ENCODE data around the gene BICRA. TPM values are rescaled to one million over a fixed set of nuclear protein-coding genes. Genes with fewer than 3 reads are reported as not detected.
A peak's percentile ranks its signal among the peaks of the same experiment; 100 is the strongest.
"Not testable (repeated sequence)": the region's sequence is repeated elsewhere in the genome, so short reads cannot be mapped to it uniquely, and the experiment has no call there.

Gene BICRA
- total RNA-seq, 1 experiment from 2014 or later = 29.3 TPM

DNA sequence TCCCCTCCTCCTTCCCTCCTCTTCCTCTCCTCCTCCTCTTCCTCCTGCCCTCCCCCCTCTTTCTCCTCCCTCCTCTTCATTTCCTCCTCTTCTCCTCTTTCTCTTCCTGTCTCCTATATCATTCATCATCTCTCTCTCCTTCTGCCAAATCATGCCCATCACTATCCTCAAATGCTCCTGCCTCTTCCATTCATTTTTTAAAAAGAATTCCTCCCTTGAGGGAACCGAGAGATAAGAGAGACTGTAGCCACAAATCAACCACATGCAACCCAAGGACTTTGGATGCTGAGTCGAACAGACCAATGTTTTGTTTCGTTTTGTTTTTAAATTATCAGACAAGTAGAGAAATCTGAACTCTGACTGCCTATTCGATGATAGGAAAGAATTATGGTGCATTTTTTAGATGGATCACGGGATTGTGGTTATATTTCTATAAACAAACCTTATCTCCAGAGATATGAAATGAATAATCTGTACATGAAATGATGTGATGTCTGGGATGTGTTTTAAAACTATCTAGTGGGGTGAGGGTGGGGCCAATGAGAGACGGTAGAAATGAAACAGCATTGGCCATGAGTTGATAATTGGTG is 26.5 kb upstream of the BICRA start:
- Histone ChIP-seq H4K91ac (ENCODE audit: insufficient read length, low read depth, low read length) (no peak overlapping the region), H2BK120ac (ENCODE audit: low read depth, low read length, poor library complexity, severe bottlenecking) (no peak overlapping the region), H3K4me1 (ENCODE audit: insufficient read depth, low read length) (no peaks in the 10 kb centered on the region; the same call in 1 of the 2 replicates), H2BK12ac (ENCODE audit: insufficient read length, low read depth, low read length) (no peak overlapping the region), H2AK5ac (ENCODE audit: insufficient read length, low read length) (no peak overlapping the region), H2AFZ (ENCODE audit: low read length) (no peak overlapping the region), H3K4me2 (ENCODE audit: insufficient read depth, insufficient read length, low read length) (no peak overlapping the region), H3K79me2 (ENCODE audit: insufficient read depth, low read length) (no peaks in the 10 kb centered on the region), H4K8ac (replicated peaks; ENCODE audit: insufficient read length, low read depth, low read length) (peak overlapping the region; percentile 77), H2BK20ac (ENCODE audit: low read depth, low read length, poor library complexity, severe bottlenecking) (no peak overlapping the region), H3K56ac (ENCODE audit: insufficient read length, low read depth, low read length) (no peak overlapping the region), H3K23ac (ENCODE audit: insufficient read length, low read depth, low read length) (no peak overlapping the region), H3T11ph (ENCODE audit: low read length) (no peak overlapping the region), H4K20me1 (ENCODE audit: control insufficient read depth, insufficient read depth, insufficient read length) (no peaks in the 10 kb centered on the region), H3K9ac (ENCODE audit: extremely low read depth, insufficient read length, low read length) (no peak overlapping the region), H3K4ac (ENCODE audit: low read depth, low read length) (no peak overlapping the region), H3K9me3 (ENCODE audit: control insufficient read depth, low read depth, low read length) (no peaks in the 10 kb centered on the region), H3K27ac (ENCODE audit: insufficient read length, low read depth, low read length) (no peak overlapping the region), H3K14ac (ENCODE audit: insufficient read depth, low read length) (no peak overlapping the region), H3K79me1 (ENCODE audit: insufficient read depth, low read depth, low read length, poor library complexity, severe bottlenecking) (no peaks in the 10 kb centered on the region), H3K23me2 (ENCODE audit: insufficient read length, low read depth, low read length, poor library complexity, severe bottlenecking) (no peaks in the 10 kb centered on the region), H4K5ac (ENCODE audit: insufficient read length, low read depth, low read length) (no peak overlapping the region), H3K18ac (ENCODE audit: insufficient read length, low read depth, low read length) (no peak overlapping the region), H2BK15ac (ENCODE audit: low read depth, low read length) (no peak overlapping the region), H3K27me3 (ENCODE audit: insufficient read depth, low read length) (no peaks in the 10 kb centered on the region), H2BK5ac (ENCODE audit: insufficient read length, low read length) (no peak overlapping the region)
- Mint-ChIP-seq H3K4me1 (peaks cover 8 to 13% of the 10 kb centered on the region in 2 experiments), H3K27ac (no peak overlapping the region; a peak in 1 of 7 replicates), H3K27me3 (ENCODE audit: low read depth) (peaks cover 3% of the 10 kb centered on the region; the same call in 1 of the 2 replicates), H3K4me3 (no peak overlapping the region), H3K36me3 (ENCODE audit: insufficient read depth in 1 of 3, low read depth in 3 of 3) (peaks cover 3 to 9% (median 5%) of the 10 kb centered on the region in 3 experiments; a peak in 4 of 7 replicates), H3K9me3 (peaks cover 14 to 15% of the 10 kb centered on the region in 2 experiments)
- no CpG with 5 or more reads among the region's 6 CpGs for WGBS (ENCODE audit: extremely low coverage, insufficient read length, low lambda C conversion rate)
- DNase-seq = no peak
- TF ChIP-seq, protein P1, sequence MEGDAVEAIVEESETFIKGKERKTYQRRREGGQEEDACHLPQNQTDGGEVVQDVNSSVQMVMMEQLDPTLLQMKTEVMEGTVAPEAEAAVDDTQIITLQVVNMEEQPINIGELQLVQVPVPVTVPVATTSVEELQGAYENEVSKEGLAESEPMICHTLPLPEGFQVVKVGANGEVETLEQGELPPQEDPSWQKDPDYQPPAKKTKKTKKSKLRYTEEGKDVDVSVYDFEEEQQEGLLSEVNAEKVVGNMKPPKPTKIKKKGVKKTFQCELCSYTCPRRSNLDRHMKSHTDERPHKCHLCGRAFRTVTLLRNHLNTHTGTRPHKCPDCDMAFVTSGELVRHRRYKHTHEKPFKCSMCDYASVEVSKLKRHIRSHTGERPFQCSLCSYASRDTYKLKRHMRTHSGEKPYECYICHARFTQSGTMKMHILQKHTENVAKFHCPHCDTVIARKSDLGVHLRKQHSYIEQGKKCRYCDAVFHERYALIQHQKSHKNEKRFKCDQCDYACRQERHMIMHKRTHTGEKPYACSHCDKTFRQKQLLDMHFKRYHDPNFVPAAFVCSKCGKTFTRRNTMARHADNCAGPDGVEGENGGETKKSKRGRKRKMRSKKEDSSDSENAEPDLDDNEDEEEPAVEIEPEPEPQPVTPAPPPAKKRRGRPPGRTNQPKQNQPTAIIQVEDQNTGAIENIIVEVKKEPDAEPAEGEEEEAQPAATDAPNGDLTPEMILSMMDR (conservative IDR thresholded peaks at IDR 0.05) = no peak

DNA sequence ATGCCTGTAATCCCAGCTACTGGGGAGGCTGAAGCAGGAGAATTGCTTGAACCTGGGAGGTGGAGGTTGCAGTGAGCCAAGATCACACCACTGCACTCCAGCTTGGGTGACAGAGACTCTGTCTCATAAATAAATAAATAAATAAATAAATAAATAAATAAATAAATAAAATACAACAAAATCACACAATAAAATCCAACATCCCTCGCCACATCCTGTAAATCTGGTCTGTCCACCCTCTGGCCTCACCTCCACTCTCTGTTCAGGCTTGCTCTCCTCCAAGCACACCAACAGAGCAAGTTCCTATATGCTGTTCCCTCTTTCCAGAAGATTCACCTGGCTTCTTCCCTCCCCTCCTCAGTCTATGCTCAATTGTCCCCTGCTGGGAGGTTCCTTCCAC is 25.8 kb upstream of the BICRA start:
- H3K36me3 Mint-ChIP-seq (ENCODE audit: insufficient read depth in 1 of 3, low read depth in 3 of 3); H3K27me3 Mint-ChIP-seq (ENCODE audit: low read depth); H2BK120ac ChIP-seq (ENCODE audit: low read depth, low read length, poor library complexity, severe bottlenecking); H3K79me2 ChIP-seq (ENCODE audit: insufficient read depth, low read length); H2BK20ac ChIP-seq (ENCODE audit: low read depth, low read length, poor library complexity, severe bottlenecking); H4K8ac ChIP-seq (replicated peaks; ENCODE audit: insufficient read length, low read depth, low read length); H4K20me1 ChIP-seq (ENCODE audit: control insufficient read depth, insufficient read depth, insufficient read length); H3K9ac ChIP-seq (ENCODE audit: extremely low read depth, insufficient read length, low read length); H3K4me2 ChIP-seq (ENCODE audit: insufficient read depth, insufficient read length, low read length); H2AFZ ChIP-seq (ENCODE audit: low read length); H4K5ac ChIP-seq (ENCODE audit: insufficient read length, low read depth, low read length); H3K14ac ChIP-seq (ENCODE audit: insufficient read depth, low read length); DNase-seq; H2AK5ac ChIP-seq (ENCODE audit: insufficient read length, low read length); H3K4me3 Mint-ChIP-seq; H4K91ac ChIP-seq (ENCODE audit: insufficient read length, low read depth, low read length); H3K79me1 ChIP-seq (ENCODE audit: insufficient read depth, low read depth, low read length, poor library complexity, severe bottlenecking); H3K27ac ChIP-seq (ENCODE audit: insufficient read length, low read depth, low read length); H3K9me3 ChIP-seq (ENCODE audit: control insufficient read depth, low read depth, low read length); H3K23ac ChIP-seq (ENCODE audit: insufficient read length, low read depth, low read length); H3K4me1 ChIP-seq (ENCODE audit: insufficient read depth, low read length); H2BK12ac ChIP-seq (ENCODE audit: insufficient read length, low read depth, low read length); H2BK5ac ChIP-seq (ENCODE audit: insufficient read length, low read length); H3K18ac ChIP-seq (ENCODE audit: insufficient read length, low read depth, low read length); H2BK15ac ChIP-seq (ENCODE audit: low read depth, low read length); H3T11ph ChIP-seq (ENCODE audit: low read length); H3K27me3 ChIP-seq (ENCODE audit: insufficient read depth, low read length); H3K4ac ChIP-seq (ENCODE audit: low read depth, low read length); H3K23me2 ChIP-seq (ENCODE audit: insufficient read length, low read depth, low read length, poor library complexity, severe bottlenecking); H3K56ac ChIP-seq (ENCODE audit: insufficient read length, low read depth, low read length): not testable (repeated sequence)
- Mint-ChIP-seq H3K4me1 (peaks cover 8 to 13% of the 10 kb centered on the region in 2 experiments), H3K27ac (peak overlapping the region in 1 of 3 experiments; percentile 3; a peak in 2 of 7 replicates), H3K9me3 (peaks cover 14 to 15% of the 10 kb centered on the region in 2 experiments)
- WGBS (ENCODE audit: extremely low coverage, insufficient read length, low lambda C conversion rate) = no CpG with 5 or more reads among the region's 1 CpG

All from H9 (cell line).